GM23338 (cell line): ENCODE data around the gene ATL2. TPM values are rescaled to one million over a fixed set of nuclear protein-coding genes. Genes with fewer than 3 reads are reported as not detected.

Source experiments
- ATAC-seq: fragments of 200-7000 bp; cut with Tn5 transposase; 3 replicates; pipeline ENCODE4 v1.9.1; 2020
- DNase-seq: peaks from one replicate; pipeline ENCODE4 v3.0.0-alpha.2; 2015; ENCODE audit warnings: low spot score
- H2AFZ ChIP-seq: fragments of 200-600 bp; sonication (generic); 2 replicates; pipeline ENCODE4 v1.8.0; 2016; ENCODE audit warnings: antibody characterized with exemption, mild to moderate bottlenecking, moderate library complexity
- H3F3A ChIP-seq: fragments of 200-600 bp; sonication (generic); replicated peaks from 2 replicates; pipeline ENCODE4 v1.8.0; 2017; ENCODE audit warnings: antibody characterized with exemption, mixed run types, low read depth
- H3K27ac ChIP-seq: fragments of 200-600 bp; sonication (generic); 2 replicates; pipeline ENCODE4 v1.6.1; 2016; ENCODE audit warnings: low read depth
- H3K27me3 ChIP-seq: fragments of 200-600 bp; sonication (generic); 2 replicates; pipeline ENCODE4 v1.8.0; 2016; ENCODE audit warnings: mild to moderate bottlenecking, mixed run types, moderate library complexity; ENCODE audit not compliant: insufficient read depth
- H3K36me3 ChIP-seq: fragments of 200-600 bp; sonication (generic); 2 replicates; pipeline ENCODE4 v1.8.0; 2016; ENCODE audit warnings: mild to moderate bottlenecking; ENCODE audit not compliant: insufficient read depth
- H3K4me1 ChIP-seq: fragments of 200-600 bp; sonication (generic); 2 replicates; pipeline ENCODE4 v1.8.0; 2016; ENCODE audit warnings: mild to moderate bottlenecking, moderate library complexity; ENCODE audit not compliant: insufficient read depth
- H3K4me2 ChIP-seq: fragments of 200-600 bp; sonication (generic); 2 replicates; pipeline ENCODE4 v1.7.1; 2017; ENCODE audit warnings: mixed run types
- H3K4me3 ChIP-seq: fragments of 200-600 bp; sonication (generic); 2 replicates; pipeline ENCODE4 v1.6.1; 2016; ENCODE audit warnings: mixed run types
- H3K79me2 ChIP-seq: fragments of 200-600 bp; sonication (generic); replicated peaks from 2 replicates; pipeline ENCODE4 v1.8.0; 2017; ENCODE audit warnings: mild to moderate bottlenecking; ENCODE audit not compliant: insufficient read depth
- H3K9me2 ChIP-seq: fragments of 200-600 bp; sonication (generic); 2 replicates; pipeline ENCODE4 v1.8.0; 2017; ENCODE audit not compliant: insufficient read depth
- H4K20me1 ChIP-seq: fragments of 200-600 bp; sonication (generic); replicated peaks from 2 replicates; pipeline ENCODE4 v1.8.0; 2017; ENCODE audit warnings: mild to moderate bottlenecking; ENCODE audit not compliant: insufficient read depth
- H3K27ac Mint-ChIP-seq: 2 replicates; pipeline ENCODE4 v1.8.0; 2020; ENCODE audit warnings: inconsistent platforms, mild to moderate bottlenecking, moderate library complexity, mixed read lengths
- H3K27me3 Mint-ChIP-seq: 3 replicates; pipeline ENCODE4 v1.8.0; 2022; ENCODE audit warnings: low read depth, mild to moderate bottlenecking, moderate library complexity, mixed read lengths, inconsistent platforms; ENCODE audit not compliant: insufficient read depth, poor library complexity
- H3K36me3 Mint-ChIP-seq: 3 replicates; pipeline ENCODE4 v1.8.0; 2021; ENCODE audit warnings: low read depth, mild to moderate bottlenecking, inconsistent platforms, moderate library complexity, mixed read lengths
- H3K4me1 Mint-ChIP-seq: 3 replicates; pipeline ENCODE4 v1.8.0; 2020; ENCODE audit warnings: mild to moderate bottlenecking, inconsistent platforms, mixed read lengths
- H3K4me3 Mint-ChIP-seq: 3 replicates; pipeline ENCODE4 v1.8.0; 2021; ENCODE audit warnings: moderate library complexity, mild to moderate bottlenecking, inconsistent platforms, mixed read lengths
- H3K9me3 Mint-ChIP-seq: 3 replicates; pipeline ENCODE4 v1.8.0; 2020; ENCODE audit warnings: moderate library complexity, mild to moderate bottlenecking, inconsistent platforms, mixed read lengths
- CTCF ChIP-seq, 2 experiments: fragments of 200-600 bp in 1 of 2; sonication (generic) in 1 of 2; conservative IDR thresholded peaks; 2 replicates each; pipeline versions ENCODE4 v1.5.1 to v1.6.1; 2016 to 2017; ENCODE audit warnings: antibody characterized with exemption in 2 of 2, low read depth in 2 of 2, mild to moderate bottlenecking in 2 of 2, moderate library complexity in 1 of 2
- EZH2phosphoT487 ChIP-seq: fragments of 200-600 bp; sonication (generic); IDR thresholded peaks from one replicate; pipeline ENCODE4 v1.8.1; 2018; ENCODE audit warnings: antibody characterized with exemption; ENCODE audit not compliant: unreplicated experiment
- NANOG ChIP-seq: IDR thresholded peaks from 2 replicates; pipeline ENCODE4 v1.6.1; 2016; ENCODE audit warnings: antibody characterized with exemption, borderline replicate concordance
- POLR2AphosphoS5 ChIP-seq: IDR thresholded peaks from 2 replicates; pipeline ENCODE4 v1.6.1; 2016; ENCODE audit warnings: antibody characterized with exemption, low read depth
- REST ChIP-seq: IDR thresholded peaks from one replicate; pipeline ENCODE4 v1.6.1; 2018; ENCODE audit warnings: antibody characterized with exemption; ENCODE audit not compliant: unreplicated experiment
- ZNF331 ChIP-seq: fragments of 250-450 bp; sonication (Bioruptor Pico); IDR thresholded peaks from 2 replicates; pipeline ENCODE4 v1.5.0; 2020; ENCODE audit warnings: low read depth, mild to moderate bottlenecking, moderate library complexity
- polyA plus RNA-seq: library from polyadenylated mRNA; unstranded; fragments of >200 nt; fragmentation: Nextera tagmentation; extraction: Ambion mirVana; gene quantifications from 2 replicates; pipeline ENCODE4 v1.2.1, GENCODE V29; 2016
- total RNA-seq: library from RNA; depleted of rRNA; stranded (reverse); fragments of >200 nt; shearing (Covaris generic); gene quantifications from 2 replicates; pipeline ENCODE4 v1.2.3, GENCODE V29; 2014

The ATL2 gene
- total and polyA plus RNA-seq, 2 experiments from 2014 or later, result 30.2 to 140 TPM

- TF ChIP-seq REST (no peak), POLR2AphosphoS5 (no peak)
Measured at GRCh38 chr2:38248707-38249106, 128.4 kb downstream of the ATL2 start (continued).

- H4K20me1 ChIP-seq, result no peaks in the 10 kb centered on the region
- Mint-ChIP-seq H3K36me3 (no peaks in the 10 kb centered on the region), H3K4me3 (no peak overlapping the region), H3K9me3 (no peaks in the 10 kb centered on the region), H3K4me1 (no peaks in the 10 kb centered on the region; the same call in 1 of the 3 replicates), H3K27me3 (no peaks in the 10 kb centered on the region), H3K27ac (no peak overlapping the region)
- no peaks in the 10 kb centered on the region for H3K79me2 ChIP-seq
- TF ChIP-seq CTCF (conservative IDR thresholded peaks at IDR 0.05; ENCODE audit: low read depth in 2 of 2), result no peak
- no peaks in the 10 kb centered on the region for H3F3A ChIP-seq
- H3K27ac ChIP-seq, result no peak overlapping the region
- H3K4me3 ChIP-seq, result no peak overlapping the region
- no peak overlapping the region for H2AFZ ChIP-seq
- no peak overlapping the region for H3K4me2 ChIP-seq
- no peaks in the 10 kb centered on the region for H3K27me3 ChIP-seq
- peaks cover 20% of the 10 kb centered on the region; the same call in 1 of the 2 replicates for H3K9me2 ChIP-seq
- DNase-seq, result no peak
- no peak for ATAC-seq
- H3K4me1 ChIP-seq, result no peaks in the 10 kb centered on the region
- H3K36me3 ChIP-seq, result no peaks in the 10 kb centered on the region
Measured at GRCh38 chr2:38248255-38248654, 128.8 kb downstream of the ATL2 start.

GRCh38 chr2:38246105-38246504 is 131.0 kb downstream of the ATL2 start:
- H3K27me3 ChIP-seq, result no peaks in the 10 kb centered on the region
- no peak overlapping the region for H2AFZ ChIP-seq
- no peaks in the 10 kb centered on the region for H3K36me3 Mint-ChIP-seq
- no peaks in the 10 kb centered on the region for H3F3A ChIP-seq
- H3K4me1 ChIP-seq, result no peaks in the 10 kb centered on the region
- peaks cover 14% of the 10 kb centered on the region; the same call in 1 of the 2 replicates for H3K9me2 ChIP-seq
- no peak overlapping the region for H3K4me2 ChIP-seq
- no peak overlapping the region for H3K27ac ChIP-seq
- no peak overlapping the region for H3K4me3 ChIP-seq
- no peak overlapping the region for H3K27ac Mint-ChIP-seq
- peaks cover 2% of the 10 kb centered on the region for H3K27me3 Mint-ChIP-seq
- ATAC-seq (no peak), DNase-seq (no peak)
- no peaks in the 10 kb centered on the region for H3K36me3 ChIP-seq
- H3K4me1 Mint-ChIP-seq, result no peaks in the 10 kb centered on the region; the same call in 1 of the 3 replicates
- no peaks in the 10 kb centered on the region for H3K79me2 ChIP-seq
- no peaks in the 10 kb centered on the region for H3K9me3 Mint-ChIP-seq
- no peak overlapping the region for H3K4me3 Mint-ChIP-seq
- no peaks in the 10 kb centered on the region for H4K20me1 ChIP-seq
- no peak for TF ChIP-seq EZH2phosphoT487
- no peak for TF ChIP-seq REST
- no peak for TF ChIP-seq CTCF (conservative IDR thresholded peaks at IDR 0.05; ENCODE audit: low read depth in 2 of 2)
- no peak for TF ChIP-seq NANOG
- TF ChIP-seq ZNF331 (CRISPR knock-in tag), result no peak
